Mesothelial cell of epicardium (in vitro differentiated cells): ENCODE measurements around the gene WDR7. TPM values are rescaled to one million over a fixed set of nuclear protein-coding genes. Genes with fewer than 3 reads are reported as not detected.

Experiments
- DNase-seq, 2 experiments: peaks; one replicate each; pipeline ENCODE4 v3.0.0; 2021; ENCODE audit warnings: low spot score in 2 of 2; ENCODE audit not compliant: unreplicated experiment in 2 of 2
- H3K27ac Mint-ChIP-seq: 2 replicates; pipeline ENCODE4 v1.8.0; 2021; ENCODE audit warnings: mixed read lengths
- H3K27me3 Mint-ChIP-seq: 2 replicates; pipeline ENCODE4 v1.8.0; 2021; ENCODE audit warnings: low read depth, mixed read lengths
- H3K36me3 Mint-ChIP-seq: 2 replicates; pipeline ENCODE4 v1.8.0; 2021; ENCODE audit warnings: mixed read lengths
- H3K4me1 Mint-ChIP-seq: 2 replicates; pipeline ENCODE4 v1.8.0; 2021; ENCODE audit warnings: mixed read lengths
- H3K4me3 Mint-ChIP-seq: 2 replicates; pipeline ENCODE4 v1.8.0; 2021; ENCODE audit warnings: mild to moderate bottlenecking, moderate library complexity, mixed read lengths
- H3K9me3 Mint-ChIP-seq: 2 replicates; pipeline ENCODE4 v1.8.0; 2021; ENCODE audit warnings: mixed read lengths
- CTCF ChIP-seq: fragments of 200-600 bp; sonication (generic); IDR thresholded peaks from one replicate; pipeline ENCODE4 v1.5.0; 2021; ENCODE audit warnings: antibody characterized with exemption; ENCODE audit not compliant: unreplicated experiment
- total RNA-seq: library from RNA; stranded (reverse); gene quantifications from 3 replicates; pipeline ENCODE4 v1.2.1, GENCODE V29; 2021

Gene WDR7
- total RNA-seq, 1 donor from 2014 or later = 28.0 TPM

- Mint-ChIP-seq H3K4me3 (no peak overlapping the region), H3K27ac (peak overlapping the region; percentile 27), H3K36me3 (peaks cover 15% of the 10 kb centered on the region), H3K9me3 (peaks cover 8% of the 10 kb centered on the region), H3K27me3 (no peaks in the 10 kb centered on the region), H3K4me1 (peaks cover 32% of the 10 kb centered on the region)
- TF ChIP-seq CTCF = no peak
- no peak for DNase-seq
These were observed 16.2 kb upstream of the WDR7 start for GRCh38 chr18:56635007-56635406.

- H3K4me3 Mint-ChIP-seq = peak overlapping the region; percentile 98
- no peaks in the 10 kb centered on the region for H3K27me3 Mint-ChIP-seq
- H3K4me1 Mint-ChIP-seq = peaks cover 32% of the 10 kb centered on the region
- H3K9me3 Mint-ChIP-seq = peaks cover 8% of the 10 kb centered on the region
- no peak for DNase-seq
- peaks cover 13% of the 10 kb centered on the region for H3K36me3 Mint-ChIP-seq
- TF ChIP-seq CTCF = no peak
- H3K27ac Mint-ChIP-seq = peak overlapping the region; percentile 100
These were observed 14.0 kb upstream of the WDR7 start for GRCh38 chr18:56637176-56637575.

GRCh38 chr18:56637711-56638231 lies 13.4 kb upstream of the WDR7 start:
- H3K4me3 Mint-ChIP-seq = peak overlapping the region; percentile 98
- H3K9me3 Mint-ChIP-seq = peaks cover 8% of the 10 kb centered on the region
- H3K4me1 Mint-ChIP-seq = peaks cover 32% of the 10 kb centered on the region
- TF ChIP-seq CTCF = no peak
- DNase-seq = no peak
- H3K36me3 Mint-ChIP-seq = peaks cover 10% of the 10 kb centered on the region
- peak overlapping the region; percentile 100 for H3K27ac Mint-ChIP-seq
- H3K27me3 Mint-ChIP-seq = no peaks in the 10 kb centered on the region

DNA sequence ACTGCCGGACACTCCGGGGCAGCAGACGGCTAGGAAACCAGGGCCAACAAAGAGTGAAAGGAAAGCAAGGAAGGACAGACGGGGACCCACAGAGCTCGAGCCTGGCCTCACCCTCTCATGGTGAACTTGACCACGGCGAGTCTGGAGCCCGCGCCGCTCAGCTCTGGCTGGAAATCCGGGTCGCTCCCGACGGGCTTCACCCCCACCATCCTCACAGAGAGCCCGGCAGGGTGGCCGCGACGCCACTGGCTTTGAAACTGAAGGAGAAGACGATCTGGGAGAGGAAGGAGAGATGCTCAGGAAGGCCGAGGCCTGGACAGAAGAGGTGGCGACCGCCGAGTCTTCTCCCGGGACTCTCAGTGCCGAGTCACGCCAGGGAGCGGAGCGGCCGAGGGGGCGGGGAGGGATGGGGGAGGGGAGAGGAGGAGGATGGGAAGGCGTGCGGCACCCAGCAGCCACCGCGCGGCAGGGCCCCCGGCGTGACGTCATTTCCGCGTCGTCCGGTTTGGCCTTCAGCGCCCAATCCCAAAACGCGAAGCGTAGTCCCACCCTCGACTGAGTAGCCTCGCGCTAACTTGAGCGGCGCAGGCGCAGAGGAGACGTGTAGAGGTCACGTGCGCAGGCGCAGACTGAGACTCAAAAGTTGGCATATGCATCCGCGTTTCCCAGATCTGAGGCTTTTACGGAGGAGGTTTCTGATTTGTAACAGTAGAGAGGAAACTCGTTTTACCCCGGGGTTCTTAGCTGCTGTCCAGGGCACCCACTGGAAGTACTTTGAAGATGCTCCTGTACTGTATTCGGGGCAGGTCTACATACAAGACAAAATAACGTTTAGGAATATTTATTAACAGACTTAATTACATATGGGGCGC lies 12.7 kb upstream of the WDR7 start, which contains the start of gene TXNL1:
TXNL1 (minus strand) TSS at position 361 of the 872 bp plus-strand sequence; CDS start at position 209, 152 bp downstream.
- DNase-seq = peak; percentile 99
- peaks cover 32% of the 10 kb centered on the region for H3K4me1 Mint-ChIP-seq
- H3K27me3 Mint-ChIP-seq = no peaks in the 10 kb centered on the region
- peak within 1 kb of the TSS; percentile 100 for H3K27ac Mint-ChIP-seq
- H3K4me3 Mint-ChIP-seq = peak within 1 kb of the TSS; percentile 98
- no peak for TF ChIP-seq CTCF
- peaks cover 8% of the 10 kb centered on the region for H3K36me3 Mint-ChIP-seq
- H3K9me3 Mint-ChIP-seq = peaks cover 8% of the 10 kb centered on the region

DNA sequence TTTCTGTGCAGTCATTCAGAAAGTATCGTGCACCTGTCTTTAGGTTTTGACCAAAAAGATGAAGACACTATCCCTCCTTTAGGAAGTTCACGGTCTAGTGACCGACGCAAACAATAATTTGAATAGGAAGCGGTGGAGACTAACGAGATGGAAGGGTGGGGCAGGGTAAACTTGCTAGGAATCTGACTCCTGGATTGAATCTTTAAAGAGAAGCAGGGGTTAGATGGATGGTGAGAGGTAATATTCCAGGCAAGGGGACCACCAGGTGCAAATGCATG lies 12.1 kb upstream of the WDR7 start:
- peaks cover 32% of the 10 kb centered on the region for H3K4me1 Mint-ChIP-seq
- no peak for DNase-seq
- H3K27ac Mint-ChIP-seq = peak overlapping the region; percentile 100
- peaks cover 8% of the 10 kb centered on the region for H3K9me3 Mint-ChIP-seq
- no peak for TF ChIP-seq CTCF
- H3K27me3 Mint-ChIP-seq = no peaks in the 10 kb centered on the region
- peak overlapping the region; percentile 98 for H3K4me3 Mint-ChIP-seq
- H3K36me3 Mint-ChIP-seq = peaks cover 6% of the 10 kb centered on the region
